ENCODE measurements around the gene FCRLA. TPM values are rescaled to one million over a fixed set of nuclear protein-coding genes. Genes with fewer than 3 reads are reported as not detected.
"Not testable (repeated sequence)": the region's sequence is repeated elsewhere in the genome, so short reads cannot be mapped to it uniquely, and the experiment has no call there.

The FCRLA gene, protein sequence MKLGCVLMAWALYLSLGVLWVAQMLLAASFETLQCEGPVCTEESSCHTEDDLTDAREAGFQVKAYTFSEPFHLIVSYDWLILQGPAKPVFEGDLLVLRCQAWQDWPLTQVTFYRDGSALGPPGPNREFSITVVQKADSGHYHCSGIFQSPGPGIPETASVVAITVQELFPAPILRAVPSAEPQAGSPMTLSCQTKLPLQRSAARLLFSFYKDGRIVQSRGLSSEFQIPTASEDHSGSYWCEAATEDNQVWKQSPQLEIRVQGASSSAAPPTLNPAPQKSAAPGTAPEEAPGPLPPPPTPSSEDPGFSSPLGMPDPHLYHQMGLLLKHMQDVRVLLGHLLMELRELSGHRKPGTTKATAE
- 0.52 TPM for polyA plus RNA-seq (2013, experiment 1 of 2)
- polyA plus RNA-seq (2013, experiment 2 of 2) = 0.66 TPM

DNA sequence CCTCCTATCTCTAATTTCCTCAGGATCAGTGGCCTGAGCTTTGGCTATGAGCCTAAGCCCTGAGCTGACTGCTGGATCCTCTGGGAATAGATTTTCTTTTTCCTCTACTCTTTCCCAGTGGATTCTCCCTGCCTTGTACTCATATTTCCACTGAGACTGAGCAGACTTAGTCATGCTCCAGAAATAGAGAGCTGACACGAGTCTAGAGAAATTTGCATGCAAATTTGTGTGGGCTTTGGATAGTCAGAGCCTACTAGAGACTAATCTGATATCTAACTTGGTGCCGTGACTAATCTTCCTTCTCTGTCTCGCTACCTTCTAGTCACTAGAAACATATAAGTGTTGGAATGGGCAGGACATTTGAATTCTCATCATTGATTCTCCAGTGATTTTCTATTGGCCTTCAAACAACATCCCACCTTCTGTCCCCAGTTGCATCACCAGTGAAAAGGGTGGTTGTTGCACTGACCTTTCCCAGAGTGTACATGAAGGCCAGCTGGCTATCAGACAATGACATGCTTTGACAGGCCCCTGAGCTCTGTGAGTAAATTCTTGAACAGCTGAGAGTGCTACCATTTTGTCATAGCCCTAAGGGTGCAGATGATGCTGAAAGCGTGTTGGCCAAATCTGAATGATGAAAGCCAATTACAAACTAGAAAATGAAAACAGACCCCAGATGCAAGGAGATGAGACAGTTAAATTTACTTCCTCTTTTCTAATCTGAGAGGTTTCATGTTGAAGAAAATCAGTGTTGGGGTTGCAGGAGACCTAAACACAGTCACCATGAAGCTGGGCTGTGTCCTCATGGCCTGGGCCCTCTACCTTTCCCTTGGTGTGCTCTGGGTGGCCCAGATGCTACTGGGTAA, at the start of gene FCRLA:
TSS of gene FCRLA (plus strand) at position 748 of the 866 bp plus-strand sequence. CDS start at position 784, 36 bp downstream.
- Histone ChIP-seq H3K36me3 (ENCODE audit: control insufficient read depth, insufficient read depth, low read length) (no peaks in the 10 kb centered on the region), H3K4me1 (ENCODE audit: control insufficient read depth, insufficient read depth, low read length, poor library complexity, severe bottlenecking) (no peaks in the 10 kb centered on the region), H3K27ac (ENCODE audit: low read depth, low read length, severe bottlenecking) (peak within 1 kb of the TSS; percentile 75), H3K4me3 (ENCODE audit: extremely low read depth, insufficient read depth, low read length, poor library complexity, severe bottlenecking) (no peak within 1 kb of the TSS), H3K9me3 (ENCODE audit: control insufficient read depth, low read length) (no peaks in the 10 kb centered on the region)
- 67 to 100% methylated on average over 1 to 2 of the region's 4 CpGs for WGBS, 2 experiments (ENCODE audit: insufficient coverage in 2 of 2)

DNA sequence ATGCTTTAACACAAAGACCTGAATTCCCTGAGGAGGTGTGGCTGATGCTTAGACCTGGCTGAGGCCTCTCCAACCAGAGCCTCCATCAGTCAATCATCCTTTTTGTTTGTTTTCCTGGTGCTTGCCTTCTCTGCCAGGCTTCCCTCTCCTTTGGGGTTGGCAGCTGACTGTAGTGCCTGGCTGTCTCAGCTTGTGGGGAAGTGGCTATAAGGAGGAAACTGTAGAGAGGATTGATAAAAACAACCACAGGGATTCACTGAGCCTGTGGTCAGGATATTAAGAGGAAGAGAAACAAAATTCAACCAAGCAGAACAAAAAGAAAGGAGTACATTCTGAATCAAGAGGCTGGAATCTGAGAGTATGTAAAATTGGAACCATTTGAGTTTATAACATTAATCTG, 48.5 kb upstream of the FCRLA start:
- not testable (repeated sequence) for H3K4me1 ChIP-seq (ENCODE audit: control insufficient read depth, insufficient read depth, low read length, poor library complexity, severe bottlenecking); H3K4me3 ChIP-seq (ENCODE audit: extremely low read depth, insufficient read depth, low read length, poor library complexity, severe bottlenecking); H3K36me3 ChIP-seq (ENCODE audit: control insufficient read depth, insufficient read depth, low read length); H3K27ac ChIP-seq (ENCODE audit: low read depth, low read length, severe bottlenecking); H3K9me3 ChIP-seq (ENCODE audit: control insufficient read depth, low read length)

DNA sequence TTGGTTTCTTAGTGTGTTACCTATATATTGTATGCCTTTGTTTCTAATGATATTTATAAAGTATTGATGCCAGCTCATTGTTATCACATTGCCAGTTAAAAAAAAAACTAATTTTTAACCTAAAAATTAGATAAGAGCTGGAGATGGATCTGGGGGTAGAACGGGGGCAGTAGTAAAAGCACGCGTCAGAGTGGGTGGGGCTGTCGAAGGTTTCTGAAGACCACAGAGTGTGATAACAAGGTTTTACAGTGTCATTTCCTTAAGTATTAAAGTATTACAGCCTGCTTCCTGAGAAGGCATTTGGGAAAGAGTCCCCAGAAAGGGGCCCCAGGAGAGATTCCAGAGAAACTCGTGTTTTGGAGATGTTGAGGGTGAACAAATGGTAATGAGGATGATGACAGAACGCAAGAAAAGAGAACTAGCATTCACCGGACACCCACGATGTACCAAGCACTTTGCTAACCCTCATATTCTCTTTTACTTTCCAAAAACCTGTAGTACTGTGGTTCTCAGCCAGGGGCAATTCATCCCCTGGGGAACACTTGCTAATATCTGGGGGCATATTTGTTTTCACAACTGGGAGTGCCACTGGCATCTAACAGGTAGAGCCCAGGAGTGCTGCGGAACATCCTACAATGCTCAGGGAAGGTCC, 45.2 kb upstream of the FCRLA start:
- H3K27ac ChIP-seq (ENCODE audit: low read depth, low read length, severe bottlenecking); H3K4me1 ChIP-seq (ENCODE audit: control insufficient read depth, insufficient read depth, low read length, poor library complexity, severe bottlenecking); H3K36me3 ChIP-seq (ENCODE audit: control insufficient read depth, insufficient read depth, low read length); H3K4me3 ChIP-seq (ENCODE audit: extremely low read depth, insufficient read depth, low read length, poor library complexity, severe bottlenecking); H3K9me3 ChIP-seq (ENCODE audit: control insufficient read depth, low read length): not testable (repeated sequence)
- no CpG with 5 or more reads among the region's 9 CpGs for WGBS, 2 experiments (ENCODE audit: insufficient coverage in 2 of 2)

- H3K9me3 ChIP-seq (ENCODE audit: control insufficient read depth, low read length); H3K4me1 ChIP-seq (ENCODE audit: control insufficient read depth, insufficient read depth, low read length, poor library complexity, severe bottlenecking); H3K4me3 ChIP-seq (ENCODE audit: extremely low read depth, insufficient read depth, low read length, poor library complexity, severe bottlenecking); H3K36me3 ChIP-seq (ENCODE audit: control insufficient read depth, insufficient read depth, low read length); H3K27ac ChIP-seq (ENCODE audit: low read depth, low read length, severe bottlenecking): not testable (repeated sequence)
- WGBS, 2 experiments (ENCODE audit: insufficient coverage in 2 of 2) = no CpG with 5 or more reads among the region's 4 CpGs
These were observed 44.2 kb upstream of the FCRLA start, which contains the start of gene FCGR2B for GRCh38 chr1:161662684-161663339. TSS of gene FCGR2B (plus strand) at chr1:161663143. CDS start at chr1:161663242, 99 bp downstream.

- H3K9me3 ChIP-seq (ENCODE audit: control insufficient read depth, low read length); H3K4me3 ChIP-seq (ENCODE audit: extremely low read depth, insufficient read depth, low read length, poor library complexity, severe bottlenecking); H3K27ac ChIP-seq (ENCODE audit: low read depth, low read length, severe bottlenecking); H3K4me1 ChIP-seq (ENCODE audit: control insufficient read depth, insufficient read depth, low read length, poor library complexity, severe bottlenecking); H3K36me3 ChIP-seq (ENCODE audit: control insufficient read depth, insufficient read depth, low read length): not testable (repeated sequence)
- no CpG with 5 or more reads among the region's 1 CpG for WGBS, 2 experiments (ENCODE audit: insufficient coverage in 2 of 2)
These were observed 43.5 kb upstream of the FCRLA start for GRCh38 chr1:161663569-161663968.

DNA sequence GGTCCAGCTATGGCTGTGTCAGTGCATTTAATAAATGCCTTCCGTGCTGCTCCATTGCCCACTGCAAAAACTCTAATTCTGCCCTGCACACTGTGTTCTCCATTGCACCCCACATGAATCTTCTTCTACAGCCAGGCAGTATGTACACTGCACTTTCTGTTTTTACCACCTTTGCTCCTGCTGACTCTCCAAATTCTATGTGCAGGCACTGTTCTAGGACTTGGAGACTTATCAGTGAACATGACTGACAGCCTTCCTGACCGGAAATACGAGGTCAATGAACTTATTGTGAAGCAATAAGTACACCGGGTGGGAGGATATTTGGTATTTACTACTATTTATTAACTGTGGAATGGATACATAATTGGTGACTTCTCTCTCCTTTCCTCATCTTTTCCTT, 42.3 kb upstream of the FCRLA start:
- not testable (repeated sequence) for H3K4me3 ChIP-seq (ENCODE audit: extremely low read depth, insufficient read depth, low read length, poor library complexity, severe bottlenecking); H3K27ac ChIP-seq (ENCODE audit: low read depth, low read length, severe bottlenecking); H3K36me3 ChIP-seq (ENCODE audit: control insufficient read depth, insufficient read depth, low read length); H3K9me3 ChIP-seq (ENCODE audit: control insufficient read depth, low read length); H3K4me1 ChIP-seq (ENCODE audit: control insufficient read depth, insufficient read depth, low read length, poor library complexity, severe bottlenecking)
- no CpG with 5 or more reads among the region's 4 CpGs for WGBS, 2 experiments (ENCODE audit: insufficient coverage in 2 of 2)

GRCh38 chr1:161671045-161672020, 35.7 kb upstream of the FCRLA start:
- not testable (repeated sequence) for H3K4me1 ChIP-seq (ENCODE audit: control insufficient read depth, insufficient read depth, low read length, poor library complexity, severe bottlenecking); H3K27ac ChIP-seq (ENCODE audit: low read depth, low read length, severe bottlenecking)
- WGBS, 2 experiments (ENCODE audit: insufficient coverage in 2 of 2) = 68 to 75% methylated on average over 3 of the region's 15 CpGs

GRCh38 chr1:161673437-161673836, 33.6 kb upstream of the FCRLA start:
- 33 to 100% methylated on average over 1 to 2 of the region's 7 CpGs for WGBS, 2 experiments (ENCODE audit: insufficient coverage in 2 of 2)
- H3K9me3 ChIP-seq (ENCODE audit: control insufficient read depth, low read length); H3K4me1 ChIP-seq (ENCODE audit: control insufficient read depth, insufficient read depth, low read length, poor library complexity, severe bottlenecking); H3K36me3 ChIP-seq (ENCODE audit: control insufficient read depth, insufficient read depth, low read length); H3K27ac ChIP-seq (ENCODE audit: low read depth, low read length, severe bottlenecking); H3K4me3 ChIP-seq (ENCODE audit: extremely low read depth, insufficient read depth, low read length, poor library complexity, severe bottlenecking): not testable (repeated sequence)

More at GRCh38 chr1:161671045-161672020, 35.7 kb upstream of the FCRLA start:
- H3K36me3 ChIP-seq (ENCODE audit: control insufficient read depth, insufficient read depth, low read length); H3K9me3 ChIP-seq (ENCODE audit: control insufficient read depth, low read length); H3K4me3 ChIP-seq (ENCODE audit: extremely low read depth, insufficient read depth, low read length, poor library complexity, severe bottlenecking): not testable (repeated sequence)

- H3K9me3 ChIP-seq (ENCODE audit: control insufficient read depth, low read length); H3K4me3 ChIP-seq (ENCODE audit: extremely low read depth, insufficient read depth, low read length, poor library complexity, severe bottlenecking); H3K36me3 ChIP-seq (ENCODE audit: control insufficient read depth, insufficient read depth, low read length); H3K27ac ChIP-seq (ENCODE audit: low read depth, low read length, severe bottlenecking); H3K4me1 ChIP-seq (ENCODE audit: control insufficient read depth, insufficient read depth, low read length, poor library complexity, severe bottlenecking): not testable (repeated sequence)
- WGBS, 2 experiments (ENCODE audit: insufficient coverage in 2 of 2) = no CpG with 5 or more reads among the region's 3 CpGs
These were observed 32.6 kb upstream of the FCRLA start for GRCh38 chr1:161674447-161674846.
